ENCODE data around the gene AK4. TPM values are rescaled to one million over a fixed set of nuclear protein-coding genes. Genes with fewer than 3 reads are reported as not detected.

The AK4 gene
- total and polyA plus RNA-seq, 2 donors from 2014 or later: 47.6 to 131 TPM

GRCh38 chr1:65176056-65176450 is 28.1 kb downstream of the AK4 start:
- Histone ChIP-seq H3K4me3 (ENCODE audit: low read length in 3 of 3) (no peak overlapping the region), H3K36me3 (ENCODE audit: control insufficient read depth in 2 of 3, insufficient read depth in 3 of 3, low read length in 3 of 3) (no peaks in the 10 kb centered on the region), H3K9ac (ENCODE audit: low read length in 3 of 3) (no peak overlapping the region), H3K27me3 (ENCODE audit: control insufficient read depth, insufficient read depth, low read length) (no peaks in the 10 kb centered on the region), H3K9me3 (ENCODE audit: control insufficient read depth in 2 of 3, insufficient read depth in 1 of 3, low read length in 3 of 3) (no peaks in the 10 kb centered on the region), H3K4me1 (ENCODE audit: control insufficient read depth in 2 of 3, insufficient read depth in 2 of 3, low read depth in 1 of 3, low read length in 3 of 3) (peaks cover 0 to 5% (median 0%) of the 10 kb centered on the region in 3 donors), H3K27ac (ENCODE audit: low read depth in 2 of 2, low read length in 2 of 2) (no peak overlapping the region)
- DNase-seq: no peak
- intact Hi-C loops (cut with DNase I): no loop called here
- no peak for FAIRE-seq
- TF ChIP-seq CTCF (IDR thresholded peaks at IDR 0.05; ENCODE audit: borderline replicate concordance, extremely low read depth, insufficient read depth): no peak

- TF ChIP-seq CTCF (IDR thresholded peaks at IDR 0.05; ENCODE audit: borderline replicate concordance, extremely low read depth, insufficient read depth): no peak
- H3K36me3 ChIP-seq (ENCODE audit: control insufficient read depth in 2 of 3, insufficient read depth in 3 of 3, low read length in 3 of 3): no peaks in the 10 kb centered on the region
- FAIRE-seq (no peak), DNase-seq (no peak)
- intact Hi-C loops (cut with DNase I): no loop called here
- no peak overlapping the region for H3K4me3 ChIP-seq (ENCODE audit: low read length in 3 of 3)
- no peak overlapping the region for H3K27ac ChIP-seq (ENCODE audit: low read depth in 2 of 2, low read length in 2 of 2)
- peaks cover 0 to 5% (median 0%) of the 10 kb centered on the region in 3 donors for H3K4me1 ChIP-seq (ENCODE audit: control insufficient read depth in 2 of 3, insufficient read depth in 2 of 3, low read depth in 1 of 3, low read length in 3 of 3)
- no peaks in the 10 kb centered on the region for H3K9me3 ChIP-seq (ENCODE audit: control insufficient read depth in 2 of 3, insufficient read depth in 1 of 3, low read length in 3 of 3)
- no peak overlapping the region for H3K9ac ChIP-seq (ENCODE audit: low read length in 3 of 3)
- no peaks in the 10 kb centered on the region for H3K27me3 ChIP-seq (ENCODE audit: control insufficient read depth, insufficient read depth, low read length)
Measured at GRCh38 chr1:65176591-65176990, 28.6 kb downstream of the AK4 start.

- H3K27ac ChIP-seq (ENCODE audit: low read depth in 2 of 2, low read length in 2 of 2): no peak overlapping the region
- no peaks in the 10 kb centered on the region for H3K36me3 ChIP-seq (ENCODE audit: control insufficient read depth in 2 of 3, insufficient read depth in 3 of 3, low read length in 3 of 3)
Measured at GRCh38 chr1:65177457-65177856, 29.5 kb downstream of the AK4 start.

More at GRCh38 chr1:65177457-65177856, 29.5 kb downstream of the AK4 start:
- no peak overlapping the region for H3K9ac ChIP-seq (ENCODE audit: low read length in 3 of 3)
- intact Hi-C loops (cut with DNase I): no loop called here
- FAIRE-seq (no peak), DNase-seq (no peak)
- H3K27me3 ChIP-seq (ENCODE audit: control insufficient read depth, insufficient read depth, low read length): no peaks in the 10 kb centered on the region
- H3K4me3 ChIP-seq (ENCODE audit: low read length in 3 of 3): no peak overlapping the region
- peaks cover 0 to 5% (median 0%) of the 10 kb centered on the region in 3 donors for H3K4me1 ChIP-seq (ENCODE audit: control insufficient read depth in 2 of 3, insufficient read depth in 2 of 3, low read depth in 1 of 3, low read length in 3 of 3)
- no peaks in the 10 kb centered on the region for H3K9me3 ChIP-seq (ENCODE audit: control insufficient read depth in 2 of 3, insufficient read depth in 1 of 3, low read length in 3 of 3)
- TF ChIP-seq CTCF (IDR thresholded peaks at IDR 0.05; ENCODE audit: borderline replicate concordance, extremely low read depth, insufficient read depth): no peak

Measured in kidney (tissue), 14 donors.